IMR-90 (cell line): ENCODE data around the gene NEDD4L. TPM values are rescaled to one million over a fixed set of nuclear protein-coding genes. Genes with fewer than 3 reads are reported as not detected.

Experiments
- ATAC-seq: fragments of 200-7000 bp; cut with Tn5 transposase; 2 replicates; pipeline ENCODE4 v1.9.1; 2020; ENCODE audit warnings: low read depth, mild to moderate bottlenecking, moderate library complexity
- BruUV-seq: library from RNA; stranded (reverse); fragments of 400-500 nt; replicated peaks from 2 replicates; lab custom pipeline; 2021; lab: Mats Ljungman, UMichigan
- CTCF ChIA-PET: fragments of 300-600 bp; formaldehyde crosslinking; extraction: SDS; loops from one replicate; lab custom pipeline; 2021; ENCODE audit warnings: antibody characterized with exemption; lab: Yijun Ruan, JAX
- POLR2A ChIA-PET: fragments of 300-600 bp; sonication (Branson Sonifier 250); formaldehyde crosslinking; loops from one replicate; lab custom pipeline; 2022; ENCODE audit warnings: antibody characterized with exemption; ENCODE audit not compliant: unreplicated experiment; lab: Charles Lee
- DNase-seq: peaks from one replicate; pipeline ENCODE4 v3.0.0; 2013
- H2AFZ ChIP-seq: replicated peaks from 2 replicates; pipeline ENCODE3; 2013; ENCODE audit warnings: low read length, mild to moderate bottlenecking; ENCODE audit not compliant: poor library complexity
- H2AK5ac ChIP-seq: 2 replicates; pipeline ENCODE4 v1.6.1; 2013; ENCODE audit warnings: low read depth, low read length, inconsistent platforms
- H2AK9ac ChIP-seq: replicated peaks from 2 replicates; pipeline ENCODE3; 2013; ENCODE audit warnings: mild to moderate bottlenecking, low read depth, low read length, moderate library complexity; ENCODE audit not compliant: poor library complexity
- H2BK120ac ChIP-seq: 2 replicates; pipeline ENCODE4 v1.6.1; 2013; ENCODE audit warnings: low read depth, low read length, inconsistent platforms
- H2BK15ac ChIP-seq: 3 replicates; pipeline ENCODE4 v1.6.1; 2013; ENCODE audit warnings: low read depth, low read length, inconsistent platforms
- H2BK20ac ChIP-seq: 2 replicates; pipeline ENCODE4 v1.6.1; 2013; ENCODE audit warnings: low read depth, mild to moderate bottlenecking, inconsistent platforms, low read length, moderate library complexity
- H2BK5ac ChIP-seq: 2 replicates; pipeline ENCODE4 v1.6.1; 2013; ENCODE audit warnings: mild to moderate bottlenecking, low read depth, low read length, inconsistent platforms; ENCODE audit not compliant: poor library complexity, severe bottlenecking
- H3K14ac ChIP-seq: replicated peaks from 2 replicates; pipeline ENCODE4 v1.6.1; 2013; ENCODE audit warnings: low read depth, low read length, inconsistent platforms
- H3K18ac ChIP-seq: 2 replicates; pipeline ENCODE4 v1.6.1; 2013; ENCODE audit warnings: low read depth, low read length, control low read depth
- H3K23ac ChIP-seq: 2 replicates; pipeline ENCODE4 v1.6.1; 2013; ENCODE audit warnings: low read depth, low read length, inconsistent platforms
- H3K27ac ChIP-seq: 2 replicates; pipeline ENCODE4 v1.5.1; 2013; ENCODE audit warnings: mild to moderate bottlenecking, control low read depth, low read length; ENCODE audit not compliant: insufficient read depth
- H3K27me3 ChIP-seq: 2 replicates; pipeline ENCODE4 v1.6.1; 2013; ENCODE audit warnings: low read length; ENCODE audit not compliant: control insufficient read depth, insufficient read depth
- H3K36me3 ChIP-seq: 2 replicates; pipeline ENCODE4 v1.6.1; 2013; ENCODE audit warnings: low read length, mixed read lengths; ENCODE audit not compliant: control insufficient read depth, insufficient read depth
- H3K4ac ChIP-seq: 2 replicates; pipeline ENCODE4 v1.6.1; 2013; ENCODE audit warnings: low read depth, low read length, inconsistent platforms
- H3K4me1 ChIP-seq: 2 replicates; pipeline ENCODE4 v1.6.1; 2013; ENCODE audit warnings: low read length, mixed read lengths; ENCODE audit not compliant: control insufficient read depth, insufficient read depth
- H3K4me2 ChIP-seq: 2 replicates; pipeline ENCODE4 v1.6.1; 2013; ENCODE audit warnings: low read depth, mild to moderate bottlenecking, control low read depth, low read length, moderate library complexity
- H3K4me3 ChIP-seq: 2 replicates; pipeline ENCODE4 v1.5.1; 2013; ENCODE audit warnings: low read depth, mild to moderate bottlenecking, control low read depth, low read length, moderate library complexity; ENCODE audit not compliant: insufficient read depth
- H3K56ac ChIP-seq: 2 replicates; pipeline ENCODE4 v1.6.1; 2013; ENCODE audit warnings: low read length, inconsistent platforms; ENCODE audit not compliant: insufficient read depth; ENCODE audit errors: extremely low read depth
- H3K79me1 ChIP-seq, 2 experiments: 2 replicates each; pipeline ENCODE4 v1.6.1; 2013; ENCODE audit warnings: low read length in 2 of 2, inconsistent platforms in 1 of 2, low read depth in 1 of 2
- H3K9ac ChIP-seq: 2 replicates; pipeline ENCODE4 v1.6.1; 2013; ENCODE audit warnings: low read depth, low read length, control low read depth
- H3K9me1 ChIP-seq: 2 replicates; pipeline ENCODE4 v1.6.1; 2013; ENCODE audit warnings: low read length, inconsistent platforms; ENCODE audit not compliant: insufficient read depth
- H3K9me3 ChIP-seq: 2 replicates; pipeline ENCODE4 v1.6.1; 2013; ENCODE audit warnings: low read length; ENCODE audit not compliant: control insufficient read depth, insufficient read depth
- H4K20me1 ChIP-seq: 2 replicates; pipeline ENCODE4 v1.6.1; 2013; ENCODE audit warnings: low read length, inconsistent platforms; ENCODE audit not compliant: insufficient read depth
- H4K5ac ChIP-seq: 2 replicates; pipeline ENCODE4 v1.6.1; 2013; ENCODE audit warnings: mild to moderate bottlenecking, low read depth, low read length, control low read depth
- H4K8ac ChIP-seq, 2 experiments: 2 replicates each; pipeline ENCODE4 v1.6.1; 2013; ENCODE audit warnings: low read depth in 2 of 2, low read length in 2 of 2, control low read depth in 1 of 2, inconsistent platforms in 1 of 2
- H4K91ac ChIP-seq: 2 replicates; pipeline ENCODE4 v1.6.1; 2013; ENCODE audit warnings: low read depth, low read length, inconsistent platforms; ENCODE audit not compliant: insufficient read depth
- CTCF ChIP-seq: conservative IDR thresholded peaks from 2 replicates; pipeline ENCODE4 v1.5.1; 2012; ENCODE audit warnings: mild to moderate bottlenecking, low read depth, low read length, improper control_type of control experiment
- NFE2L2 ChIP-seq: fragments of 150-350 bp; IDR thresholded peaks from 2 replicates; pipeline ENCODE4 v1.6.1; 2016; ENCODE audit warnings: low read depth, mild to moderate bottlenecking, low read length
- RAD21 ChIP-seq: IDR thresholded peaks from 2 replicates; pipeline ENCODE4 v1.6.1; 2012; ENCODE audit warnings: low read length, improper control_type of control experiment
- RCOR1 ChIP-seq: IDR thresholded peaks from 2 replicates; pipeline ENCODE4 v1.6.1; 2012; ENCODE audit warnings: mild to moderate bottlenecking, low read length, improper control_type of control experiment; ENCODE audit not compliant: insufficient replicate concordance
- SMC3 ChIP-seq: fragments of 150-350 bp; IDR thresholded peaks from 2 replicates; pipeline ENCODE4 v1.6.1; 2016; ENCODE audit warnings: low read depth, mild to moderate bottlenecking, antibody characterized with exemption, low read length, moderate library complexity
- USF2 ChIP-seq: fragments of 150-350 bp; IDR thresholded peaks from 2 replicates; pipeline ENCODE4 v1.6.1; 2017; ENCODE audit warnings: mild to moderate bottlenecking, antibody characterized with exemption, low read length, low read depth
- WGBS, 2 experiments: methylation state at CpG; one replicate each; pipeline versions ENCODE4 v1.1.5 to v1.1.7; 2013; ENCODE audit warnings: missing lambda C conversion rate in 2 of 2; ENCODE audit not compliant: insufficient read length in 1 of 2; ENCODE audit errors: extremely low coverage in 2 of 2; 5-methylcytosine and 5-hydroxymethylcytosine counted together
- dilution Hi-C: fragments of 300-500 bp; cut with HindIII; formaldehyde crosslinking; loops from one replicate; pipeline ENCODE4 v1.14.3; 2018; ENCODE audit warnings: low sequenced_read_pairs; ENCODE audit not compliant: unreplicated experiment
- in situ Hi-C: fragments of 300-500 bp; cut with MboI; formaldehyde crosslinking; loops from 3 replicates; pipeline ENCODE4 v1.14.3; 2019; ENCODE audit warnings: low sequenced_read_pairs, inconsistent platforms, mixed read lengths
- intact Hi-C: fragments of 100-400 bp; cut with micrococcal nuclease; formaldehyde crosslinking; loops from 2 replicates; pipeline ENCODE4 v1.10.0; 2022
- polyA plus RNA-seq, 3 experiments: library from polyadenylated mRNA; depleted of rRNA; stranded (reverse); fragments of >200 nt; gene quantifications; 2 replicates each; pipeline ENCODE4 v1.2.3, GENCODE V29; 2012; ENCODE audit warnings: low replicate concordance in 1 of 3
- total RNA-seq: library from RNA; depleted of rRNA; stranded (reverse); fragments of >200 nt; gene quantifications from 2 replicates; pipeline ENCODE4 v1.2.3, GENCODE V29; 2012

NEDD4L gene
- total and polyA plus RNA-seq, 2 of the 4 experiments (the other 2 are of a cell fraction): 10.0 to 10.9 TPM

- Histone ChIP-seq H4K91ac (no peak overlapping the region), H2AK5ac (peak overlapping the region; percentile 31; the same call in 1 of the 2 replicates), H2BK20ac (no peak overlapping the region), H2BK5ac (no peak overlapping the region), H3K4ac (no peak overlapping the region), H3K9me3 (no peaks in the 10 kb centered on the region), H3K4me1 (peaks cover 2% of the 10 kb centered on the region; the same call in 1 of the 2 replicates), H3K23ac (no peak overlapping the region), H2AK9ac (no peak overlapping the region), H4K20me1 (no peaks in the 10 kb centered on the region), H2BK15ac (no peak overlapping the region), H3K9me1 (peaks cover 5% of the 10 kb centered on the region; the same call in 1 of the 2 replicates), H3K9ac (no peak overlapping the region), H3K4me3 (no peak overlapping the region), H3K14ac (no peak overlapping the region), H3K56ac (no peak overlapping the region), H2BK120ac (no peak overlapping the region), H3K36me3 (no peaks in the 10 kb centered on the region), H3K79me1 (peaks cover 0 to 8% of the 10 kb centered on the region in 2 experiments; a peak in 2 of 4 replicates), H3K27ac (no peak overlapping the region), H4K8ac (no peak overlapping the region), H3K27me3 (no peaks in the 10 kb centered on the region), H4K5ac (no peak overlapping the region), H3K4me2 (no peak overlapping the region), H2AFZ (no peak overlapping the region), H3K18ac (no peak overlapping the region)
- dilution Hi-C loops: no loop called here
- BruUV-seq: no TSS peak
- in situ Hi-C loops: no loop called here
- intact Hi-C loops: no loop called here
- DNase-seq (no peak), ATAC-seq (no peak; the same call in 1 of the 2 replicates)
- ChIA-PET POLR2A (no interaction called here), CTCF (interaction anchor here (0.6 to 0.8 kb wide), 2 partner anchors 11 to 54 kb away, joined by 3 read pairs; no protein-coding TSS in a partner anchor)
- TF ChIP-seq USF2: no peak
- TF ChIP-seq SMC3: peak; percentile 18; the same call in 1 of the 2 replicates
- no peak for TF ChIP-seq NFE2L2
- TF ChIP-seq RCOR1: no peak
- peak; percentile 37 for TF ChIP-seq RAD21
- TF ChIP-seq CTCF: peak; percentile 34
- WGBS, 2 experiments: no CpG with 5 or more reads among the region's 2 CpGs
Measured at GRCh38 chr18:58231930-58232329, 187.9 kb downstream of the NEDD4L start.
